Measurements from ENCODE around the gene ITPR1.
"Not testable (repeated sequence)": the region's sequence is repeated elsewhere in the genome, so short reads cannot be mapped to it uniquely, and the experiment has no call there.

The ITPR1 gene

DNA sequence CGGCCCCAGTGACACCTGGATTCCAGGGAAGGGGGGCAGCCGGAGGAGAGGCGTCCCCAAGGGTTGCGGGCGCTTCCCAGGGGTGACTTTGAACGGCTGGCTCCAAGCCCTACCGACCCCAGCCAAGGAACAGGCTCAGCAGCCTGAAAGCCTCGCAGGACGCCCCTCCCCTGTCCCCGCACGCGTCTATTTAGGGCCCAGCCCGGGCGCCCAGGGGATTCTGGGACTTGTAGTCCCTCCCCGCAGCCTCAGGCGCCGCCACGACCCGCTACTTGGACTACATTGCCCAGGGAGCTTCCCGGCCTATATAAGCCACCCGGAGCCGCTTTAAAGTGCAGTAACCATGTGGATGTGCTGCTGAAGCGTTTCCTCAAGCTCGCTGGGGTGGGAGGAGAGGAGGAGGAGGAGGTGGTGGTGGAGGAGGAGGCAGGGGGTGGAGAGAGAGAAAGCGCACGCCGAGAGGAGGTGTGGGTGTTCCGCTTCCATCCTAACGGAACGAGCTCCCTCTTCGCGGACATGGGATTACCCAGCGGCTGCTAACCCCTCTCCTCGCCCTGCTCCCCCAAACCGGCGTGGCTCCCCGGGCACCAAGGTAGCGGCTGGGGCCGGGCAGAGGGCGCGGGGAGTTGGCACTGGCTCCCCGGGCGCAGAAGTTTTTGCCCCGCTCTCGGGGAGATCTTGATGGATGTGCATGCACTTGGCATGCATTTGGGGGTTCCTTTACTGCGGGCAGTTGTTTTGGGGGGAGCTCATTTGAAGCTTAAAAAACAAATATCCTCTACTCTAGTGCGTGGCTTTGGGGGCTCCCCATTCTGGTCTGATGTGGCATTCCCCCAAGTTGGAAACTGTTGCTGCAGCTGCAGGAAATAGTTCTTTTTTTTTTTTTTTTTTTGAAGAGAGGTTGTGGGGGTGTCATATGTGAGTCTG lies at the start of gene ITPR1:
Gene ITPR1, plus strand, starts transcription at position 335 of the 927 bp plus-strand sequence. CDS start 23,144 bp downstream, outside the sequence.
- DNase-seq (ENCODE audit: low spot score): peak; percentile 93

DNA sequence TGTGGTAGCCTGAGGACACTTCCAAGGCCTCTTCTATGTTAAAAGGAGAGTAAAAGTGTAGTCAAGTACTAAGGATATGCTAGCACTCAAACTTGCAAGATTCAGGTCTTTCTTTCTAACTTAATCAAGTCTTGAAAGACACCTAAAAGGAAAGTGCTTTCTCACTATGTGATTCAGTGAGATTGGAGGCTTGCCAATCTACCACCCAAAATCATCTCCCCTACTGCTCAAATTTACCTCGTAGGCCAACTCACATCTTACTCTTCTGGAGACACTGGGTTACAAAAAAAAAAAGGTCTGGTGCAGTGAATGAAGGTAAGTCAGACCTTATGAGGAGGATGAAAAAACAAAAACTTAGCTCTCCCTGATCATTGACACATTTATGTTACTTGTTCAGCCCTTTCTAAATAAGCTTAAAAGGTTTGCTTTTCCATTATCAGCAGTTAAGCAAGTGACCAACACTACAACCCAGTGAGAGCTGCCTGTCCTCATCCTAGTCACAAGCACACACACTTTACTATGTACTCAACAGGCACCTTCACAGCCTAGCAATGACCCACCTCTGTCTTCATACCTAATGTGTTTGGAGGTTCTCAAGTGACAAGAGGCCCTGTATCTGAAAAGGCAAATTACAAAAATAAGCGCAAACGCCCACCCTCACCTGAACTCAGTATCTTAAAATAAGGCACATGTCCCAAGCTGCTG lies 45.7 kb upstream of the ITPR1 start:
- DNase-seq (ENCODE audit: low spot score): no peak

DNA sequence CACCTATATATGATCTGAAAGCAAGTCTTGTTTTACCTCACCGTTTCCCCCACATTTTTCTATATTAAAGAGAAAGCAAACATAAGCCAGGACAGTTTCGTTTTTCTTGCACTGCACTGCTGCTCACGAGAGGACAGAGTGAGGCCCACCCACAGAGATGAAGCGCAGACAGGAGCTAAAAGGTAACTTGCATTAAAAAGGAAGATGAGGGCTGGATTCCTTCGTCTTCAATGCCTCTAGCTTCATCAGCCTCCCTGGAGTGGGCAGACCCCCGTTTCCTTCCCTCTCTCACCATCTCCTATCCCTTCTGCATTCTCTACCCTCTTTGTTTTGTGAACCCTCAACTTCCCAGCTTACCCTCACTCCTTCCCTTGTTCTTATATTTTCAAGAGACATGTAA lies 45.0 kb upstream of the ITPR1 start:
- DNase-seq (ENCODE audit: low spot score): no peak

DNA sequence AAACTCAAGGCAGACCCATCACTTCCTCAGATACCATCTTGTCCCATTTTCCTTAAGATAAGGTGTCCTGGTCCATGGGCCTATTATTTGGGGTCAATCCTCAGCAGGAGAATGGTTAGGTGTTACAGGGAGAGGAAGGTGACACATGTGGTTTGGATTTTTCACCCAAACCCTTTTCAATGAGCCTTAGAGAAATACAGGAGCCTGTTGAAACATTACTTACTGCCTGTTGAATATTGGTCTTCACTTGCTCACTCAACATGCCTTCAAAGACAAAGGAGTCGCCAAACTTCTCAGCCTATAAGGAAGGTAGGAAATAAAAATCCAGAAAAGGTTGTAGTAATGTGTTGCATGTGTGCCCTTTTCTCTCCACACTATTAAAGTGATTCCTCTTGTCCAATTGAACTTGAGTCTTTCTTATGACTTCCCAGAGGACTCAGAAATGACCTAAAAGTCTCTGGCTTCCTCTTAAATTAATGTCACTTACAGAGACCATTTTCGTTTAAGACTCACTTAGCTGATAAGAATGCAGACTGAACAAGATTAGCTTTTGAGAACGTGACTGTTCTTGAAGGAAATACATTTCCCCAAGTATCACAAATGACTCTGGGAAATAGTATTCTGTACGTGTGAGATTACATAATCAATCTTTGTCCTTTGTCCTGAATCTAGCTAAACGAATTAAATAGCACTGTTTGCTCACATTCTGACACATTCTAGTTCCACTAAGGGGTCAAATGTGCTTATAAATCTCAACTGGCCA lies 43.9 kb upstream of the ITPR1 start:
- DNase-seq (ENCODE audit: low spot score): no peak

DNA sequence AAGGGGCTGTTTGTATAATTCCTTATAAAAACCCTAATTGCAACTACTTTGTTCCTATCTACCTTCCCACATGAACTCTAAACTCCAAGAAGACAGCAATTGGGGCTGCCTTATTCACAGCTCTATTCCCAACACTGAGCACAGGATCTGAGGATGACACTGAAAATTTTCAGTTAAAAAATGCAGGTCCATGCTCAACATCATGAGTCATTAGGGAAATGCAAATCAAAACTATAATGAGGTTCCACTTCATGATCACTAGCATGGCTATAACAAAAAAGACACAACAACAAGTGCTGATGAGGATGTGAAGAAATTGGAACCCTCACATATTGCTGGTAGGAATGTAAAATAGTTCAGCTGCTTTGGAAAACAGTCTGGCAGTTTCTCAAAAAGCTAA lies 39.0 kb upstream of the ITPR1 start:
- DNase-seq (ENCODE audit: low spot score): no peak

DNA sequence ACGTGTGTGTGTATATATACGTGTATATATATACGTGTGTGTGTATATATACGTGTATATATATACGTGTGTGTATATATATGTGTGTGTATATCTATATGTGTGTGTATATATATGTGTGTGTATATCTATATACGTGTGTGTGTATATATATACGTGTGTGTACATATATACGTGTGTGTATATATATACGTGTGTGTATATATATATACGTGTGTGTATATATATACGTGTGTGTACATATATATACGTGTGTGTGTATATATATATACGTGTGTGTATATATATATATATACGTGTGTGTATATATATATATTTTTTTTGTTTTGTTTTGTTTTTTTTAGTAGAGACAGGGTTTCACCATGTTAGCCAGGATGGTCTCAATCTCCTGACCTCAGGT lies 36.4 kb upstream of the ITPR1 start:
- not testable (repeated sequence) for DNase-seq (ENCODE audit: low spot score)

DNA sequence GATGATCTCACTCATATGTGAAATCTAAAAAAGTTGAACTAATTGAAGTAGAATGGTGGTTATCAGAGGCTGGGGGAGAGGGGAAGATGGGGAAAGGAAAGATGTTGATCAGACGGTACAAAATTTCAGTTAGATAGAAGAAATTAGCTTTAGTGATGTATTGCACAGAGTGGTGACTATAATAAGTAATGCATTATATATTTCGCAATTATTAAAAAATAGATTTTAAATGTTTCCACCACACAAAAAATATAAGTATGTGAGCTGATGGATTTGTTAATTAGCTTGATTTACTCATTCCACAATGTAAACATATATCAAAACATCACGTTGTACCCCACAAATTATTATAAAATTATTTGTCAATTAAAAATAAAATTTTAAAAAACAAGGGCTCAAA lies 34.2 kb upstream of the ITPR1 start:
- no peak for DNase-seq (ENCODE audit: low spot score)

DNA sequence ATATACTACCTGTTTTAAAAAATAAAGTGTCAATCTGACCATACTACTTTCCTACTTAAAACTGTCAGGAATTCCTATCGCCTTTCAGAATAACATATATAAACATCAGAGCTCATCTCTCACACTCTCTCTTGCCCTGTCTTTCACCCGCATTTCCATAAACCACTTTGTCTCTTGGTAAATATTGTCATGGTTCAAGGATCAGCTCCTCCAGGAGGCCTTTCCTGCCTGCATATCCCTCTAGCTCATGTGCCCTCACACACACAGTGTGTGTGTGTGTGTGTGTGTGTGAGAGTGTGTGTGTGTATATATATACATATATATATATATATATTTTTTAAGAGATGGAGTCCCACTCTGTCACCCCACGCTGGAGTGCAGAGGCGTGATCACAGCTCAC lies 32.8 kb upstream of the ITPR1 start:
- DNase-seq (ENCODE audit: low spot score): no peak

DNA sequence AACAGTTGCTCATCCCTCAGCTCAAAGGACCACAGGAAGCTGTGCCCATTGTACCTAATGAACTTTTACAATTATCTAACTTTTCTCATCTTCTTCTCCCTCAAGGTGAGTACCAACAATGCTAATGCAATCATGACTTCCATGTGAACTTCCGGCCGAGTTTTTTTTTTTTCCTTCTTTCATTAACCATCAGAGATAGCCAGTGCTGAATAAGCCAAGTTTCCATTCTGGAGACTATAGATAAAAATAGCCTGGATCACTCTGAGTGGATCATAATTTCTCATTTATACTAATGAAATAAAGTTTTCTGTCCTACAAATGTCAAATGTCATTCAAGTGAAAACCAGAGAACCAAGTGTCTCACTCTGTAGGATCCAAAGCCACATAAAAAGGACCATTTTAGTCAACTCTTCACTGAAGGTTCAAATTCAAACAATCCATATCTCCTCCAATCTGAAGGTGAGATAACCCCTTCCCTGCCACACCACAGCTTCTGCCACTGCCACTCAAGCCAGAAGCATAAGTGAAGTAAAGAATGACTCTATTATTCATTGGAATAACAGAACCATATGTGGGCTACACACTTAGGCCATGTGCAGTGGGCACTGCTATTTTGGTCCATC lies 31.6 kb upstream of the ITPR1 start:
- no peak for DNase-seq (ENCODE audit: low spot score)

DNA sequence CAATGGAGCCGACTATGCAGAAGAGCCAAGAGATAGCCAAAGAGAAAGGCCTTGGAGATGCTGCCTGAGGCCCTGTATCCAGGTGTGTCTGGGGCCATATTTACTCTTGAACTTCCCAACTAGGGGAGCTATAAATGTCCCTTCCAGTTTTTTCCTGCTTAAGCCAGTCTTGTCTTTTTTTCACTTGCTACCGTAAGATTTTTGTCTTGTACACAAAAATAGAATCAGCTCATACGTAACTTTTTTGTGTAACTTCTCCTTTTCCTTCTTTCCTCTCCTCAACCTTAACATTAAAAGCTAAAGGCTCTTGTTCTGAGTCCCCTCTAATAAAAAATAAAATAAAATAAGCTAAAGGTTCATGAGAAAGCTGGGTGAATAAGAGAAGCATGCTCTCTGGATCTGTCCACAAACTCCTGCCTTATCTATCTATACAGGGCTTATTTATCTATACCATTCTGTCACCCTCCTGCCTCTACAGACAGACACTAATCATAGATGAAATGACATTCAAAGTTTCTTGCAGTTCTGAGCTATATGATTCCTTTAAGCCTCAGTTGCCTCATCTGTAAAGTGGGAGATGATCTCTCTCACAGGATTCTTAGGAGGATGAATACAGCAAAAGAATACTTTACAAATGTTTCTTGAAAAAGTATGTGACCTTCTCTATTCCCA lies 30.6 kb upstream of the ITPR1 start:
- DNase-seq (ENCODE audit: low spot score): no peak

DNA sequence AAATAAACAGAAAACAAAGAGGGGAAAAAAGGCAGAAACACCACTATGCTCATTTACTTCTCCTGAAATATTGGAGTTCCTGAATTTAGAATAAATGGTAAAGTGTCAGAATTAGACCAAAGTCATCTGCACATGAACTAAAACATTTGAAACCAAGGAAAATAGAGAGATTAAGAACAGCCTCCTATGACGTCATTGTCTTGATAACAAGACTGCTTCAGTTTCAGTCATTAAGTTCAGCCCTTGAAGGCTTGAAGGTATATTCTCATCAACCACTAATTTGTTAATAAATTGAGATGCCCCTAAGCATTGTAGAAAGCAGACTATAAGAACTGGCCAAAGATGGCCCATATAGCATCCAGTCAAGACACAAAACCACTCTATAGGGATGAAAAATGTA lies 28.6 kb upstream of the ITPR1 start:
- DNase-seq (ENCODE audit: low spot score): no peak

DNA sequence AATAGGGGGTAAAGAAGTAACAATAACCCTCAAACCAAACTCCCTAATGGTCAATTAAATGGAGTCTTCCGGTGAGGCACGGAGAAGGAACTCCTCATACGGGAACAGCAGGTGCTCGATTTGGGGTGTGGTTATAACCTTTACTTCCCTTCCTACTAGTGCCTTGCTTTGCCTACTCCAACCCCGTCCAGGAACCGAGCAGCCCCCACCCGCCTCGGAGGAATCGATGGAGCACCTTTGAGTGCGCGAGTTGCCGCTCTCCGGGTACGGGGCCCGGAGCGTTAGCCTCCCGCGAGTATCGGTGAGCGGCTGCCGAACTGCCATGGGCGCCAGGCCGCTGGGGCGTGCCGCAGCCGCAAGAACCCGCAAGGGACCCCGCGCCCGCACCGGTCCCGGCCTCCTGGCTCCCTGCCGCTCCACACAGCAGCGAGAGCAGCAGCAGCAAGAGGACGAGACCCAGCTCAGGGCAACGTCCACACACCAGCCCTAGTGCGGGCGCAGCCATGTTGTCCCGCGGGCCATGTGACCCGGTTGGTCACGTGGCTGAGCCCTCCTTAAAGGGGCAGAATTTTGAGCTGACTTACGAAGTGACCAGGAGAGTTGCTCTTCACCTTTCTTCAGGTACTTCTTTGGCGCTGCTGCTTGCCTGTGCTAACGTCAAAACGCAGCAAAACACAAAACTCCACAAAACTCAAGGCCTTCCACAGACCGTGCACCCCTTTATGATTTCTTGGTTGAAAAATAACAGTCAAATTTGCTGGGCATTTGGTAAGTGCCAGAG lies 26.2 kb upstream of the ITPR1 start, which contains the start of gene SUMF1:
Gene SUMF1, minus strand, starts transcription at position 529 of the 781 bp plus-strand sequence. Its CDS starts 24 bp downstream, at position 505.
- DNase-seq (ENCODE audit: low spot score): peak; percentile 65

DNA sequence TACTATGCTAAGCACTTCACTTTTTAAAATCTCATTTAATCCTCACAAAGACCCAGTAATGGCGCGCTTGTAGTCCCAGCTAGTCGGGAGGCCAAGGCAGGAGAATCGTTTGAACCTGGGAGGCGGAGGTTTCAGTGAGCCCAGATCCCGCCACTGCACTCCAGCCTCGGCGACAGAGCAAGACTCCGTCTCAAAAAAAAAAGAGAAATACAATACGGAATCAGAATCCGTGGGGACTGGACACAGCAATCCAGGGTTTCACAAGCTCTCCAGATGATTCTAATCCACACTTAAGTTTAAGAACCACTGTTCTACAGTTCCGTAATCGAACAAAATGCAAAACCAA lies 25.7 kb upstream of the ITPR1 start:
- no peak for DNase-seq (ENCODE audit: low spot score)

DNA sequence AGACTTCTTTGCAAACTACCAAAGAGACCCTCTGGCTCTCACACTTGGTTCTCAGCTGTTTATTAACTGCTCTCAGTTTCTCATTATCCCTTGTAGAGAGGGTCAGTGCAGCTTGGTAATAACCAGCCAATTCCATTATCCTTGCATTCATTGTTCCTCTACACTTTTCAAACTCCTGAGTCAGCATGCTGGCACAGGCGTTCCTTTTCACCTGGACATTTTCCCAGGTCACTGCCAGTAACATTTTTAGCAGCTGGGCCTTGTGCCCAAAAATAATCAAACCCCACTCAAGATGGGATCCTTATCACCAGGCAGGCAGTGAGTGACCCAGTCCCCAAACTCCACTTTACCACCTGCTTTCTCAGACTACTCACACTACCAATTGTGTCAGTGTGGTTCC lies 21.2 kb upstream of the ITPR1 start:
- no peak for DNase-seq (ENCODE audit: low spot score)

DNA sequence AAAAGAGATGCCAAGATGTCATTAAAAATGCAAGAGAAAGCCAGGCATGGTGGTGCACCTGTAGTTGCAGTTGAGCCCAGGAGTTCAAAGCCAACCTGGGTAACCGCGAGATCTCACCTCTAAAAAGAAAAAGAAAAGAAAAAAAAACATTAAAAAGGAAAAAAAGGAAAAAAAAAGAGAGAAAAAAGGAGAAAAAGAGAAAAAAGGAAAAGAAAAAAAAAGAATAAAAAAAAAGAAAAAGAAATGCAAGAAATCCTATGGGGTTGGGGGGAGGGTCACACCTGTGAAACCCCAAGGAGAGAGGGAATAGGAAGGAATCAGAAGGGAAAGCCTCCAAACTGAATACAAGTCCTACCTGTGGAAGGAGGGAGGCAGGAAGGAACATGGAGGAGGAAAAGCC lies 20.8 kb upstream of the ITPR1 start:
- no peak for DNase-seq (ENCODE audit: low spot score)

DNA sequence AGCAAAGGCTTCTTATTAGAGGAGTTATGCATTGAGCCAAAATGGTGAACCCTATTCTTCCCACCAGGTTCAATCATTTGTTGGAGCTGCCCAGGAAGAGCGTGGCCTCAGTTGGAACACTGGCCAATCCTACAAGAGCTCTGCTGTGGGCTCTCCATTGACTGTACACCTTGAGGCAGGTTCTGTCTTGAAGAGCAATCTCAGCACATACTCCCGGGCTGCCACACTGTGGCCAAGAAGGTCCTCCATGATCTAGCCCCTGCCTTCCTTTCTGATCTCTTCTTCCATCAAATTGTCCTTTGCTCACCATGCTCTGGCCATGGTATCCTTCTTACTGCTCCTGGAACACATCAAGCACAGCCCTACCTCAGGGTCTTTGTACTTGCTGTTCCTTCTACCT lies 20.4 kb upstream of the ITPR1 start:
- no peak for DNase-seq (ENCODE audit: low spot score)

DNA sequence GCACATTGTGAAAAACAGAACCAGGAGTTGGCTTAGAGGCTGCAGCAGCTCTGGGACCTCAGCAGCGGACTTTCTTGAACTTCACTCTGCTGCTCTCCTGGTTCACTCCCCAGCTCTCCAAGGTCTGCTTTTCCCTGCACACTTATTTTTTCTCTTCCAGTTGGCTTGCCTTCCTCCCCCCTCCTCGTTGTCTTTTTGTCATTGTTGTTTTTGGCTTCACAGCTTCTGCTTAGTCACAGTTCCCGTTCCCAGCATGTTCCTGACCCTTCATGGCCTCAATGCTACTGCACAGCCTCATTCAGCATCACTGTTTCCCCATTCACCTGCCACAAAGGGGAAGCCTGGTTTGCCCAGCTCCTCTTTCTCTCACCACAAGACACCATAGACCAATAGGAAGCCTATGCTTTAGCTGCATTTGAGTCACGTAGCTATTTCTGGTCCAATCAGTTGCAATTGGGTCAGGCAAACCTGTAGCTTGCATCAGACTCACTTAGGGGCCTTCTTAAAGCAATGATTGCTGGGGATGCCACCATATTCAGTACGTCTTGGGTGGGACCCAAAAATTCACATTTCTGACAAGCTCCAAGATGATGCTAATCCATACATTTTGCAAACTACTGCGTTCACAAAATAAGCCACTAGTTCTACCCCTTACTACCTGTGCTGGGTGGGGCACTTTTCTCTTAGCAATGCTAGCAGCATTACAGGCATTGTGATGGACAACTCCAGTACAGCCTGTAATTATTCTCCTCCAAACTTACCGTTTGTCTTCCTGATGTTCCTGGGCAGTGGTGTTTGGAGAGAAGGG lies 18.3 kb upstream of the ITPR1 start:
- peak; percentile 16 for DNase-seq (ENCODE audit: low spot score)

DNA sequence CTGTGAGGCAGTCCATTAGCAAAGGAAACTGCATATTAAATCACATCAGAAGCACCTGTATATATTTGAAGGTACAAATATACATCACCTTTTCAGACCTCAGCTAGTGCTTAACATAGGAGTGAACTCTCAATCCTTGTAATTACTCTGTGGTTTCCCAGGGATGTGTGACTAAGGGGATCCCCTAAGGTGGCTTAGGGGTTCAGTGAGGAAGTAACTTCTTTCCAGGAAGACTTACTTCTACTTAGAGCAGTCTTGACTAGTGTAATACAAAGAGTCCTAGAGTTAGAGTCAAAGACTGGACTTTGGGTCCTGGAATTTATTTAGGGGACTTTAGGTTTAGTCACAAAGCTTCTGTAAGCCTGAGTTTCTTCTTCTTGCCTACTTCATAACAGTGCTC lies 17.3 kb upstream of the ITPR1 start:
- no peak for DNase-seq (ENCODE audit: low spot score)

DNA sequence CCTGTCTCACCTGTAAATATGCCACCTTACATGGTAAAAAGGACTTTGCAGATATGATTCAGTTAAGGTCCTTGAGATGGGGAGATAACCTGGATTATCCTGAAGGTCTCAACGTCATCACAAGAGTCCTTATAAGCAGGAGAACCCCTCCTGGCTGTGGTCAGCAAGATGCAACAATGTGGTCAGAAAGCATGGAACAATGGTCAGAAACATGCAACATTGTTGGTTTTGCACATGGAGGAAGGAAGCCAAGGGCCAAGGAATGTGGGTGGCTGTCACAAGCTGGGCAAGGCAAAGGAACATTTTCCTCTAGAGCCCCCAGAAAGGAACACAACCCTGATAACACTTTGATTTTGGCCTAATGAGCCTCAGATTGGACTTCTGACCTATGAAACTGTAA lies 16.7 kb upstream of the ITPR1 start:
- no peak for DNase-seq (ENCODE audit: low spot score)

DNA sequence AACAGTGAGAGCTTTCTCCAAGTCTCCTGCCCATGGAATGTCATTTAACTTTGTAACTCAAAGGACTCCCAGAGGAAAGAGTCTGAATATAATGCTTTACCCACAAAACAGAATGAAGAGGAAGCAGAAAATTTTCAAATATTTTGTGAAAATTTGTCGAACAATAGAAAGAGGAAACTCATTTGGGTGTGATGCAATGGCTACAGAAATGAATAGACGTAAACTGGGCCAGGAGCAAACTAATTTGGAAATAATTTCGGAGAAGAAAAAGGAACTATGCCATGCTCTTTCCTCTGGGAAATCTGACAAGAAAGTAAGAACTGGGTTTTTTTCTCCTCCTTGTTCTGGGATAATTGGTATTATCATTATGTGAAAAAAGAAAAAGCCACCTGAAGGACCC lies 14.9 kb upstream of the ITPR1 start:
- DNase-seq (ENCODE audit: low spot score): no peak
